HepG2 (cell line): ENCODE measurements around the gene HPCAL1. TPM values are rescaled to one million over a fixed set of nuclear protein-coding genes. Genes with fewer than 3 reads are reported as not detected.
A peak's percentile ranks its signal among the peaks of the same experiment; 100 is the strongest.

Source experiments
- CBX5 ChIP-seq: sonication (generic); formaldehyde crosslinking; IDR thresholded peaks from 2 replicates; pipeline ENCODE4 v1.4.0; 2020; ENCODE audit warnings: missing genetic modification reagents, borderline replicate concordance
- CENPBD1 ChIP-seq: sonication (generic); formaldehyde crosslinking; IDR thresholded peaks from 2 replicates; pipeline ENCODE4 v1.8.0; 2022; ENCODE audit warnings: missing genetic modification reagents, low read depth, mild to moderate bottlenecking, borderline replicate concordance
- CENPX ChIP-seq: sonication (generic); formaldehyde crosslinking; IDR thresholded peaks from 2 replicates; pipeline ENCODE4 v1.9.0; 2021; ENCODE audit warnings: mild to moderate bottlenecking, missing genetic modification reagents, moderate library complexity
- GABPA ChIP-seq, 2 experiments: IDR thresholded peaks; 2 replicates each; pipeline ENCODE4 v1.6.1; 2011 to 2016; ENCODE audit warnings: low read depth in 2 of 2, low read length in 1 of 2, missing biosample characterization in 1 of 2, missing genetic modification characterization in 1 of 2
- GATAD2A ChIP-seq: IDR thresholded peaks from 2 replicates; pipeline ENCODE4 v1.6.1; 2016
- HOXD1 ChIP-seq: sonication (generic); formaldehyde crosslinking; IDR thresholded peaks from 2 replicates; pipeline ENCODE4 v1.5.0; 2020; ENCODE audit warnings: missing genetic modification reagents
- KLF13 ChIP-seq: sonication (generic); formaldehyde crosslinking; IDR thresholded peaks from 2 replicates; pipeline ENCODE4 v1.4.0; 2020; ENCODE audit warnings: mild to moderate bottlenecking, missing genetic modification reagents
- KLF15 ChIP-seq: sonication (generic); formaldehyde crosslinking; IDR thresholded peaks from 2 replicates; pipeline ENCODE4 v1.8.1; 2023; ENCODE audit warnings: borderline replicate concordance, mild to moderate bottlenecking, inconsistent platforms, missing genetic modification reagents, mixed read lengths
- MIER2 ChIP-seq: IDR thresholded peaks from 2 replicates; pipeline ENCODE4 v1.6.1; 2016; ENCODE audit warnings: missing biosample characterization, missing genetic modification reagents
- MNT ChIP-seq: fragments of 450-650 bp; IDR thresholded peaks from 2 replicates; pipeline ENCODE4 v1.6.1; 2016
- MYPOP ChIP-seq: sonication (generic); formaldehyde crosslinking; IDR thresholded peaks from 2 replicates; pipeline ENCODE4 v1.8.1; 2023; ENCODE audit warnings: mild to moderate bottlenecking, moderate library complexity, missing genetic modification reagents
- NKX3-1 ChIP-seq: sonication (generic); formaldehyde crosslinking; IDR thresholded peaks from 2 replicates; pipeline ENCODE4 v1.5.0; 2020; ENCODE audit warnings: missing genetic modification reagents
- PITX1 ChIP-seq: sonication (generic); formaldehyde crosslinking; IDR thresholded peaks from 2 replicates; pipeline ENCODE4 v1.5.1; 2020; ENCODE audit warnings: mild to moderate bottlenecking, missing genetic modification reagents
- SIX1 ChIP-seq: sonication (generic); formaldehyde crosslinking; IDR thresholded peaks from 2 replicates; pipeline ENCODE4 v1.4.0; 2020; ENCODE audit warnings: missing genetic modification reagents, borderline replicate concordance
- U2AF2 ChIP-seq: fragments of 200-400 bp; formaldehyde crosslinking; IDR thresholded peaks from 2 replicates; pipeline ENCODE4 v1.6.1; 2017; ENCODE audit warnings: low read depth, mild to moderate bottlenecking, low read length
- ZBTB10 ChIP-seq: sonication (generic); formaldehyde crosslinking; IDR thresholded peaks from 2 replicates; pipeline ENCODE4 v1.4.0; 2020; ENCODE audit warnings: missing genetic modification reagents, borderline replicate concordance
- ZBTB38 ChIP-seq: sonication (generic); formaldehyde crosslinking; IDR thresholded peaks from 2 replicates; pipeline ENCODE4 v1.5.1; 2020; ENCODE audit warnings: mild to moderate bottlenecking, missing genetic modification reagents
- ZFP41 ChIP-seq: sonication (generic); formaldehyde crosslinking; IDR thresholded peaks from 2 replicates; pipeline ENCODE4 v1.4.0; 2020; ENCODE audit warnings: mild to moderate bottlenecking, missing genetic modification reagents, borderline replicate concordance
- ZNF484 ChIP-seq: sonication (generic); formaldehyde crosslinking; IDR thresholded peaks from 2 replicates; pipeline ENCODE4 v1.5.1; 2020; ENCODE audit warnings: mild to moderate bottlenecking, low read depth, missing genetic modification reagents, borderline replicate concordance
- ZNF550 ChIP-seq: sonication (generic); formaldehyde crosslinking; IDR thresholded peaks from 2 replicates; pipeline ENCODE4 v1.4.0; 2020; ENCODE audit warnings: mild to moderate bottlenecking, missing genetic modification reagents, borderline replicate concordance
- ZNF572 ChIP-seq: sonication (generic); formaldehyde crosslinking; IDR thresholded peaks from 2 replicates; pipeline ENCODE4 v1.5.1; 2020; ENCODE audit warnings: mild to moderate bottlenecking, missing genetic modification reagents
- ZNF75D ChIP-seq: sonication (generic); formaldehyde crosslinking; IDR thresholded peaks from 2 replicates; pipeline ENCODE4 v1.8.1; 2023; ENCODE audit warnings: missing genetic modification reagents, mild to moderate bottlenecking, borderline replicate concordance
- ZNF773 ChIP-seq: sonication (generic); formaldehyde crosslinking; IDR thresholded peaks from 2 replicates; pipeline ENCODE4 v1.4.0; 2020; ENCODE audit warnings: missing genetic modification reagents, borderline replicate concordance
- ZNF850 ChIP-seq: sonication (generic); formaldehyde crosslinking; conservative IDR thresholded peaks from 2 replicates; pipeline ENCODE4 v1.9.0; 2021; ENCODE audit warnings: mild to moderate bottlenecking, missing genetic modification reagents
- polyA plus RNA-seq, 8 experiments: library from polyadenylated mRNA; depleted of rRNA in 3 of 8; stranded (reverse) in 7 of 8; unstranded in 1 of 8; fragments of >200 nt; fragmentation: Illumina TruSeq in 4 of 8; extraction: Trizol in 4 of 8; gene quantifications; 2 replicates each; pipeline versions ENCODE4 v1.2.1 to v1.2.3, GENCODE V29; 2011 to 2016; ENCODE audit warnings: low read depth in 4 of 8, missing spikeins in 1 of 8, mixed read lengths in 1 of 8; ENCODE audit not compliant: insufficient read depth in 1 of 8
- total RNA-seq, 5 experiments: library from RNA; depleted of rRNA; stranded (reverse); fragments of >200 nt; fragmentation: Illumina TruSeq; extraction: Trizol; gene quantifications; 2 replicates each; pipeline ENCODE4 v1.2.3, GENCODE V29; 2016; ENCODE audit warnings: low read depth in 1 of 5

HPCAL1 gene
- total and polyA plus RNA-seq, 2 of the 13 experiments (the other 11 are each of a cell fraction or from before 2014, with no cell fraction given), result 29.5 to 29.9 TPM

- TF ChIP-seq ZFP41 (CRISPR knock-in tag), result no peak
- TF ChIP-seq ZBTB38 (CRISPR knock-in tag), result peak; percentile 92
- no peak for TF ChIP-seq U2AF2
- TF ChIP-seq SIX1, result peak; percentile 46; the same call in 1 of the 2 replicates
- TF ChIP-seq GABPA (IDR thresholded peaks at IDR 0.05; ENCODE audit: low read depth, low read length), result peak; percentile 86
- peak; percentile 94 for TF ChIP-seq GABPA (CRISPR knock-in tag; IDR thresholded peaks at IDR 0.05; ENCODE audit: low read depth)
- no peak for TF ChIP-seq KLF15
- TF ChIP-seq ZNF484 (CRISPR knock-in tag), result no peak
- peak; percentile 65; the same call in 1 of the 2 replicates for TF ChIP-seq MYPOP (CRISPR knock-in tag)
- TF ChIP-seq NKX3-1 (CRISPR knock-in tag), result peak; percentile 16
- TF ChIP-seq MIER2, result peak; percentile 82
- 0 out of 2 replicates have a peak, but pooled peaks have one; percentile 12 for TF ChIP-seq HOXD1 (CRISPR knock-in tag)
- TF ChIP-seq GATAD2A (CRISPR knock-in tag), result peak; percentile 93
- TF ChIP-seq CENPBD1, result no peak
- no peak for TF ChIP-seq MNT
- TF ChIP-seq CBX5 (CRISPR knock-in tag), result peak; percentile 89; the same call in 1 of the 2 replicates
- TF ChIP-seq ZBTB10, result no peak
- no peak for TF ChIP-seq KLF13 (CRISPR knock-in tag)
- no peak for TF ChIP-seq ZNF773 (CRISPR knock-in tag)
- TF ChIP-seq CENPX (CRISPR knock-in tag), result no peak
- no peak for TF ChIP-seq ZNF572 (CRISPR knock-in tag)
- TF ChIP-seq ZNF550 (CRISPR knock-in tag), result no peak
- peak; percentile 62; the same call in 1 of the 2 replicates for TF ChIP-seq PITX1 (CRISPR knock-in tag)
- no peak for TF ChIP-seq ZNF850 (CRISPR knock-in tag)
- no peak for TF ChIP-seq ZNF75D (CRISPR knock-in tag)
Measured at GRCh38 chr2:10449838-10450691, 147.4 kb downstream of the HPCAL1 start (continued).
